ENCODE results near the gene WDCP.
A peak's percentile ranks its signal among the peaks of the same experiment; 100 is the strongest.

Gene WDCP

DNA sequence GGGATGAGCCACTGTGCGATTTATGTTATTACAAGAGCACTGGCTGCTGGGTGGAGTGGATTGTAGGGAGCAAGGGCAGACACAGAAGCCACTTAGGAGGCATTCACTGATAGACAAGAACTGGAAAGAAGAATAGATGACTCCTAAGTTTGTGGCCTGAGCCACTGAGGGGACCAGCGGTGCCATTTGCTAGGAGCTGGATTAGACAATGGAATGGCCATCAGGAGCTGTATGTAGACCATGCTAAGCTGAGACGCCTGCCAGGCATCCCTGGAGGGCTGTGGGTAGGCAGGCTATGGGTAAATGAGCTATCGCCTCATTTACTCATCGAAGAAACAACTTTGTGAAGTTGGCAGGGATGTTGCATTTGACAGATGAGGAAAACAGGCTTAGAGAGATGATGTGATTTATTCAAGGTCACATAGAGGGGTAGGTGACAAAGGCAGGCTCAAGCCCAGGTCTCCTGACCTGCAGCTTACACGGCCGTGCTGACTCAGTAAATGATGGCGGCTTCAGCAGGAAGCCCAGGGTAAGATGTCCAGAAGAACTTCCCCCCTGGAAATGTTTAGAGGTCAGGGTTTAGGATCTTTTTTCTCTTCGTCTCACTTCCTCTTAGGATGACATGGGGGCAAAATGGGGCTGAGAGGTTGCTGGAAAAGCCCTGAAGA lies 34.5 kb downstream of the WDCP start:
- ChIA-PET POLR2A (no interaction called here), CTCF (interaction anchor here (0.7 to 1.8 kb wide), 5 partner anchors 8 to 72 kb away, joined by 3 to 5 read pairs (median 4); partner anchors contain the start of gene TP53I3)
- peak overlapping the region in 1 of 2 experiments; percentile 77 for H3K27ac ChIP-seq (ENCODE audit: insufficient read depth in 1 of 2, low read depth in 1 of 2, low read length in 2 of 2, poor library complexity in 1 of 2, severe bottlenecking in 2 of 2)
- DNase-seq: no peak
- WGBS (ENCODE audit: insufficient coverage): 82% methylated on average over 7 of the region's 9 CpGs
- H3K27me3 ChIP-seq (replicated peaks in 2 of 5; ENCODE audit: control insufficient read depth in 4 of 5, insufficient read depth in 5 of 5, low read length in 4 of 5): peaks cover 0 to 10% (median 2%) of the 10 kb centered on the region in 5 experiments
- H3K4me1 ChIP-seq (ENCODE audit: control extremely low read depth in 1 of 4, control insufficient read depth in 4 of 4, insufficient read depth in 4 of 4, low read length in 3 of 4): peaks cover 12 to 45% (median 28%) of the 10 kb centered on the region in 4 experiments
- H3K4me3 ChIP-seq (ENCODE audit: control insufficient read depth in 1 of 7, extremely low read depth in 1 of 7, insufficient read depth in 4 of 7, low read depth in 2 of 7, low read length in 6 of 7): no peak overlapping the region
- H3K36me3 ChIP-seq (ENCODE audit: control insufficient read depth in 4 of 4, insufficient read depth in 4 of 4, low read length in 3 of 4): no peaks in the 10 kb centered on the region
- H3K9me3 ChIP-seq (ENCODE audit: control extremely low read depth in 1 of 5, control insufficient read depth in 4 of 5, insufficient read depth in 2 of 5, low read depth in 1 of 5, low read length in 4 of 5): no peaks in the 10 kb centered on the region

DNA sequence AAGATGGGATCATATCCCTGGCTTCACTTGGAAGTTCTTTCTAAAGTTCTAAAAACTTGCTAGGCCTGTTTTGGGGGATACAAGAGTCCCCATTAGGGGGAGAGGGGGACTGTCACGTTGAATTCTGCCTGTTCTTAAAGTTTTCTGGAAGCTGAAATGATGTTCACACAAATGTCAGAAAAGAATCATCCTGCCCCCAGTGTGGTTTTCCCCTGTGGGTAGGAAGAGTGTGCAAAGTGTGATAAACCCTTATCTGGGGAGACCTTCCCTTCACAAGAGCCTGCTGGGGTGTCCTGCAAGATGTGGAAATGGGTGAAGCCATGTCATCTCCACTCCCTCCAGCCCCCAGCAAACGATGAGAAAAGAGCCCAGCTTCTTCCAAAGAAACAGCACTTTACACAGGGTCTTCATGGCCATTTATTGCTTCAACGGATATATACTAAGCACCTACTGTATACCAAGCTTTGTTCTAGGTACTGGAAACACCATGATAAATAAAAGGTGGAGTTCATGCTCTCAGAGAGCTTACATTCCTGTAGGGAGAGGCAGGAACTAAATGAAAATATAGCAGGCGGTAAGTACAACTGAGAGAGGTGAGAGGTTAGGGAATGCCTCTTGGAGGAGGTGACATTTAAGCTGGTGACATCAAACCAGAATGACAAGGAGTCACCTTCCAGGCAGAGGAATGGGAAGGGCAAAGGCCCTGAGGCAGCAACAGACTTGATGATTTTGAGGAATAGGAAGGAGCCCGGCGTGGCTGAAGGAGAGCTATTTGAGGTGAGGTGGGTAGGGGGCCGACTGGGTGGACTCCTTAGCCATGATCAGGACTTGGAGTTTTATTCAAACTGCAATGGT lies 35.7 kb downstream of the WDCP start:
- POLR2A ChIA-PET: interaction anchor here (0.6 to 1.0 kb wide), 2 partner anchors 87 to 151 kb away, joined by 3 read pairs; no protein-coding TSS in a partner anchor
- CTCF ChIA-PET: interaction anchor here (0.7 to 1.8 kb wide), 8 partner anchors 9 to 72 kb away, joined by 3 to 5 read pairs (median 3); partner anchors contain the start of genes FKBP1B and WDCP

DNA sequence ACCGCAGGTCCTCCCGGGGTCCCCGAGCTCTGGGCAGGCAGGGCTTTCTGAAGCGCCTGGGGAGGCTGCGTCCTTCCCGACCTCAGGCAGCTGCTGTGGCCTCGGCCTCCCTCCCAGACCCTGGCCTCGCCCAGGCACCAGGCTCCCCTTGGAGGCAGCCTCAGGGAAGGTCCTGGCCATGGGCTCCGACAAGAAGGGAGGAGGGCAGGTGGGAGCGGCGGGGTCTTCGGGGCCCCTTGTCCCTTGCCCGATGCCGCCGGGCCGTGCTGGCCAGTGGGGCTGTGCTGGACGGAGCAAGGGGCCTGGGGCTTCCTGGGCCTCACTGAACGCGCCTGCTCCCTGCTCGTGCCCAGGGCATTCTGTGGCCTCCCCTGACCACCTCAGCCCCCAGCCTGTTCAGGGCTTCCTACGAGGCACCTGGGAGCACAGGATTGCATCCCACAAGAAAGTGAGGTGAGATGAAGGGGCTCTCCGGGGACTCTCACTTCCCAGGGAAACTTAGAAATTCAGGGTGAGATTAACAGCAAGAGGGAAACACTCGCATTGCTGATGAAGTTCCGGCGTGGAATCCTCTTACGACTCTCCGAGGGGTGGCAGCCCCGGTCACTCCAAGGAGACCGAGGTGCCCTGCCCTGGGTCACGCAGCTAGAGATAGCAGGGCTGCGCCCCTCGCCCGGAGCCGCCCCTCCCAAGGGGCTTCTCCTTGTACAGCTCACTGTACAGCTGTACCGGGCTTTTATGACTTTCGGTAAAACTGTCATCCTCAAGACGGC lies 36.5 kb downstream of the WDCP start:
- Histone ChIP-seq H3K4me3 (ENCODE audit: control insufficient read depth in 1 of 7, extremely low read depth in 1 of 7, insufficient read depth in 4 of 7, low read depth in 2 of 7, low read length in 6 of 7) (peak overlapping the region; percentile 33 to 72 (median 63)), H3K27ac (ENCODE audit: insufficient read depth in 1 of 2, low read depth in 1 of 2, low read length in 2 of 2, poor library complexity in 1 of 2, severe bottlenecking in 2 of 2) (peak overlapping the region in 1 of 2 experiments; percentile 77), H3K27me3 (replicated peaks in 2 of 5; ENCODE audit: control insufficient read depth in 4 of 5, insufficient read depth in 5 of 5, low read length in 4 of 5) (peaks cover 0 to 10% (median 2%) of the 10 kb centered on the region in 5 experiments), H3K9me3 (ENCODE audit: control extremely low read depth in 1 of 5, control insufficient read depth in 4 of 5, insufficient read depth in 2 of 5, low read depth in 1 of 5, low read length in 4 of 5) (no peaks in the 10 kb centered on the region), H3K36me3 (ENCODE audit: control insufficient read depth in 4 of 4, insufficient read depth in 4 of 4, low read length in 3 of 4) (no peaks in the 10 kb centered on the region), H3K4me1 (ENCODE audit: control extremely low read depth in 1 of 4, control insufficient read depth in 4 of 4, insufficient read depth in 4 of 4, low read length in 3 of 4) (peaks cover 12 to 41% (median 27%) of the 10 kb centered on the region in 4 experiments)
- DNase-seq: peak in 2 of 3 donors; percentile 22 to 38
- WGBS (ENCODE audit: insufficient coverage): 54% methylated on average over 30 of the region's 37 CpGs
- CTCF ChIA-PET: interaction anchor here (0.6 to 2.8 kb wide), 9 partner anchors 23 to 84 kb away, joined by 3 to 9 read pairs (median 3); partner anchors contain the start of genes ATAD2B and FKBP1B
- POLR2A ChIA-PET: interaction anchor here (0.6 to 1.0 kb wide), 2 partner anchors 86 to 152 kb away, joined by 3 read pairs; no protein-coding TSS in a partner anchor

More for the DNA sequence above, 35.7 kb downstream of the WDCP start:
- peak; percentile 94 to 99 (median 98) for DNase-seq
- Histone ChIP-seq H3K36me3 (ENCODE audit: control insufficient read depth in 4 of 4, insufficient read depth in 4 of 4, low read length in 3 of 4) (no peaks in the 10 kb centered on the region), H3K27ac (ENCODE audit: insufficient read depth in 1 of 2, low read depth in 1 of 2, low read length in 2 of 2, poor library complexity in 1 of 2, severe bottlenecking in 2 of 2) (peak overlapping the region in 1 of 2 experiments; percentile 77), H3K9me3 (ENCODE audit: control extremely low read depth in 1 of 5, control insufficient read depth in 4 of 5, insufficient read depth in 2 of 5, low read depth in 1 of 5, low read length in 4 of 5) (no peaks in the 10 kb centered on the region), H3K4me1 (ENCODE audit: control extremely low read depth in 1 of 4, control insufficient read depth in 4 of 4, insufficient read depth in 4 of 4, low read length in 3 of 4) (peaks cover 12 to 41% (median 28%) of the 10 kb centered on the region in 4 experiments), H3K27me3 (replicated peaks in 2 of 5; ENCODE audit: control insufficient read depth in 4 of 5, insufficient read depth in 5 of 5, low read length in 4 of 5) (peaks cover 0 to 10% (median 2%) of the 10 kb centered on the region in 5 experiments), H3K4me3 (ENCODE audit: control insufficient read depth in 1 of 7, extremely low read depth in 1 of 7, insufficient read depth in 4 of 7, low read depth in 2 of 7, low read length in 6 of 7) (peak overlapping the region in 3 of 7 experiments; percentile 65 to 72 (median 66))
- 69% methylated on average over 4 of the region's 7 CpGs for WGBS (ENCODE audit: insufficient coverage)

DNA sequence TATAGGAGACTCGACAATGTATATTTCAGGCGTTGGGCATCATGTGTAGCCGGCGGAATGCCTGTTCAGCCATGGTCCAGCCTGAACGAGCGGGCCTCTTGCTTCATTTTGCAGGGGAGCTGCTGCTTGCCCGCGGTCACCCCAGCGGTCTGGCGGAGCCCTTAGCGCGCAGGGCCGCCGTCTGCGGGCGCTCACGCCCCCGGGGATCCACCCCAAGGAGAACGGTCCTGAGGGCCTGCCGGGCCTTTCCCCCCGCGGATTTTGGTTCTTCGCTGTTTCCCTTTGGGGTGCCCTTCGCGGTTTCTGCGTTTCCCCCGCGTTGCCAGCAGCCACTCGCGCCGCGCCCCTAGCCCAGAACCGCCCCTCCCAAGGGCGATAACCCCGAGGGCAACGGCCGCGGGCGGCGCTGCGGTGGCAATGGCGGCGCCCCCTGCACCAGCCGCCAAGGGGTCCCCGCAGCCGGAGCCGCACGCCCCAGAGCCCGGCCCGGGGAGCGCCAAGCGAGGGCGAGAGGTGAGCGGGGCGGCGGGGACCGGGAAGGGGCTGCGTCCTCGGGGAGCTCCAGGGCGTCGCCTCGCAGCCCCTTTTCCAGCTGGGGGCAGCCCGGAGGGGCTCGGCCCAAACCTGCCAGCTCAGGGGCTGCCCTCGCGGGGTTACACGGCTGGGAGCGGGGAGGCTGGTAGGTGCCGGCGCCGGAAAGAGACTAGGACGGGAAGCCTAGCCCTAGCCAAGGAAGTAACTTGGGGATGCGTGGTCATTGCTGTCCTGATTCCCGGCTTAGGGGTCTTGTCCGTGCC lies 37.3 kb downstream of the WDCP start, which contains the start of gene MFSD2B:
Gene MFSD2B (plus strand): TSS at position 406 of the 797 bp plus-strand sequence. CDS start 12 bp downstream, at position 418.
- ChIA-PET CTCF (interaction anchor here (0.6 to 2.8 kb wide), 5 partner anchors 12 to 83 kb away, joined by 3 to 9 read pairs (median 4); partner anchors contain the start of gene ATAD2B), POLR2A (no interaction called here)
- peak within 1 kb of the TSS; percentile 33 to 72 (median 63) for H3K4me3 ChIP-seq (ENCODE audit: control insufficient read depth in 1 of 7, extremely low read depth in 1 of 7, insufficient read depth in 4 of 7, low read depth in 2 of 7, low read length in 6 of 7)
- peak within 1 kb of the TSS in 1 of 2 experiments; percentile 77 for H3K27ac ChIP-seq (ENCODE audit: insufficient read depth in 1 of 2, low read depth in 1 of 2, low read length in 2 of 2, poor library complexity in 1 of 2, severe bottlenecking in 2 of 2)
- WGBS (ENCODE audit: insufficient coverage): 4% methylated on average over 44 of the region's 75 CpGs
- peaks cover 12 to 41% (median 27%) of the 10 kb centered on the region in 4 experiments for H3K4me1 ChIP-seq (ENCODE audit: control extremely low read depth in 1 of 4, control insufficient read depth in 4 of 4, insufficient read depth in 4 of 4, low read length in 3 of 4)
- H3K36me3 ChIP-seq (ENCODE audit: control insufficient read depth in 4 of 4, insufficient read depth in 4 of 4, low read length in 3 of 4): no peaks in the 10 kb centered on the region
- peaks cover 0 to 10% (median 2%) of the 10 kb centered on the region in 5 experiments for H3K27me3 ChIP-seq (replicated peaks in 2 of 5; ENCODE audit: control insufficient read depth in 4 of 5, insufficient read depth in 5 of 5, low read length in 4 of 5)
- peak in 2 of 3 donors; percentile 59 to 65 for DNase-seq
- H3K9me3 ChIP-seq (ENCODE audit: control extremely low read depth in 1 of 5, control insufficient read depth in 4 of 5, insufficient read depth in 2 of 5, low read depth in 1 of 5, low read length in 4 of 5): no peaks in the 10 kb centered on the region

DNA sequence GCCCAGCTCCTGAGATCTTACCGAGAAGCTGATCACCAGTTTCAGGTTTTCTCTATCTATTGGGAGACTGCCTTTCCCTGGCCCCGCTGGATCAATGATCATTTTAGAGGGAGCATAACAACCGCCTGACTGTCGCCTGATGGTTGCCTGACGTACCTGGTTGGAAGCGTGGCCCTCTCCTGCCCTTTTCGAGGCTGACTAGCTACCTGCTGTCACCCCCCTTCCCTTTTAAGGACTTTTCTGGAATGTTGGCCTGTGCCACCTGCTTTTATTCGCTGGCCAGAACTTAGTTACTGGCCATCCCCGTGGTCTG lies 37.9 kb downstream of the WDCP start:
- ChIA-PET CTCF (interaction anchor here (1.1 to 2.8 kb wide), 4 partner anchors 9 to 83 kb away, joined by 3 to 9 read pairs (median 4); partner anchors contain the start of gene ATAD2B), POLR2A (no interaction called here)
- no peak for DNase-seq
- Histone ChIP-seq H3K27me3 (replicated peaks in 2 of 5; ENCODE audit: control insufficient read depth in 4 of 5, insufficient read depth in 5 of 5, low read length in 4 of 5) (peaks cover 0 to 10% (median 2%) of the 10 kb centered on the region in 5 experiments), H3K27ac (ENCODE audit: insufficient read depth in 1 of 2, low read depth in 1 of 2, low read length in 2 of 2, poor library complexity in 1 of 2, severe bottlenecking in 2 of 2) (peak overlapping the region in 1 of 2 experiments; percentile 77), H3K36me3 (ENCODE audit: control insufficient read depth in 4 of 4, insufficient read depth in 4 of 4, low read length in 3 of 4) (no peaks in the 10 kb centered on the region), H3K4me3 (ENCODE audit: control insufficient read depth in 1 of 7, extremely low read depth in 1 of 7, insufficient read depth in 4 of 7, low read depth in 2 of 7, low read length in 6 of 7) (peak overlapping the region in 6 of 7 experiments; percentile 35 to 72 (median 64)), H3K9me3 (ENCODE audit: control extremely low read depth in 1 of 5, control insufficient read depth in 4 of 5, insufficient read depth in 2 of 5, low read depth in 1 of 5, low read length in 4 of 5) (no peaks in the 10 kb centered on the region), H3K4me1 (ENCODE audit: control extremely low read depth in 1 of 4, control insufficient read depth in 4 of 4, insufficient read depth in 4 of 4, low read length in 3 of 4) (peaks cover 12 to 41% (median 27%) of the 10 kb centered on the region in 4 experiments)
- 80% methylated on average over 9 of the region's 9 CpGs for WGBS (ENCODE audit: insufficient coverage)

All from common myeloid progenitor, CD34-positive (primary cell).